GM12872 (cell line): Measurements from ENCODE around the gene ASIC4.

Source experiments
- CTCF ChIP-seq: IDR thresholded peaks from 3 replicates; pipeline ENCODE4 v1.5.1; 2011; ENCODE audit warnings: low read depth, mild to moderate bottlenecking, low read length, moderate library complexity; ENCODE audit not compliant: insufficient read depth

The ASIC4 gene

GRCh38 chr2:219496825-219497494 lies 17.3 kb upstream of the ASIC4 start:
- TF ChIP-seq CTCF, result no peak

- no peak for TF ChIP-seq CTCF
Measured at GRCh38 chr2:219497495-219498279, 16.6 kb upstream of the ASIC4 start.

- no peak for TF ChIP-seq CTCF
Measured at GRCh38 chr2:219498280-219499057, 15.8 kb upstream of the ASIC4 start, which contains the start of gene GMPPA. TSS of gene GMPPA (plus strand) at chr2:219498891. CDS start at chr2:219499976, 1,085 bp downstream.

- no peak for TF ChIP-seq CTCF
Measured at GRCh38 chr2:219499058-219499307, 15.3 kb upstream of the ASIC4 start.

- no peak for TF ChIP-seq CTCF
Measured at GRCh38 chr2:219499555-219499954, 14.7 kb upstream of the ASIC4 start.

GRCh38 chr2:219500135-219500534 lies 14.1 kb upstream of the ASIC4 start:
- TF ChIP-seq CTCF, result peak; percentile 36; the same call in 2 of the 3 replicates

- TF ChIP-seq CTCF, result no peak
Measured at GRCh38 chr2:219501849-219502248, 12.4 kb upstream of the ASIC4 start.
